Stimulated activated CD4-positive, alpha-beta T cell treated with anti-CD3 and anti-CD28 coated beads, Interleukin-12 subunit alpha, Interleukin-12 subunit beta, amount 100 ng/mL, for 24 hours (primary cell): ENCODE results near the gene ARMH4.

Experiments used
- DNase-seq, 2 experiments: peaks; one replicate each; pipeline ENCODE4 v3.0.0-alpha.2; 2020; ENCODE audit warnings: low read depth in 2 of 2

Gene ARMH4

DNA sequence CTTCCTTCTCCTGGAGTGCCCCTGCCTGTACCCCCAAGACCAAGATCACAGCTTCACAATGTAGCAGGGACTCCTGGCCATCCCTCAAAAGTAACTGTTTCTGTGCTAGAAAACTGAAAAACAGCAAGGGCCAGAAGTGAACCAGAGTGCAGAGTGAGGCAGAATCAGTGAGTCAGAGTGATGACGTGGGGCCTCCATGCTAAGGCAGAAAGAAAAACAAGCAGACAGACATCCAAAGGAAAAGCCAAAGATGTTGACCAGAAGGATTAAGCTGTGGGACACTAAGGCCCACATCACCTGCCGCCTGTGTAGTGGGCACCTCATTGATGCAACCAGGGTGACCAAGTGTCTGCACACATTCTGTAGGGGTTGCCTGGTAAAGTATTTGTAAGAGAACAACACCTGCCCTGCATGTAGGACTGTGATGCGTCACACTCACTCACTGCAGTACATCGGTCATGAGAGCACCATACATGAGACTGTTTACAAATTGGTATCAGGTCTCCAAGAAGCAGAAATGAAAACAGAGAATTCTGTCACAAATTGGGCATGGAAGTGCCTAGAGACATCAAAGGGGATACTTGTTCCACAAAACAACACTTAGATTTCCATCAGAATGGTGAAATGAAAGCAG lies 51.2 kb downstream of the ARMH4 start:
- DNase-seq = no peak

DNA sequence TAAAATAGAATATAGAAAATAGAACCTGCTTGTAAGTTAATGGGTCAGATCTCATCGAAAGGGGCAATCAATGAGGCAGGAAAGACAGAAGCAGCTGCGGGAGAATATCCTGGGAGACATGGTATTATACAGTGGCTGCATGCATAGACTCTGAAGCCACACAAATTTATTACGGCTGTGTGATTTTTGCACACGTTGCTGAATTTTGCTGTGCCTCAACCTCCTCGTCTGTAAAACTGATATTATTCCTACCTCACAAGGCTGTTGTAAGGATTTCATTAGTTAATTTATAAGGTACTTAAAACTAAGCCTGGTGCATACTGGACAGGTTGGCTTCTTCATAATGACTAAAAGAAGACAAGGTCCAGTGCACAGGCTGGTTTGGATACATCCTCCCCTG lies 52.3 kb downstream of the ARMH4 start:
- DNase-seq = no peak

DNA sequence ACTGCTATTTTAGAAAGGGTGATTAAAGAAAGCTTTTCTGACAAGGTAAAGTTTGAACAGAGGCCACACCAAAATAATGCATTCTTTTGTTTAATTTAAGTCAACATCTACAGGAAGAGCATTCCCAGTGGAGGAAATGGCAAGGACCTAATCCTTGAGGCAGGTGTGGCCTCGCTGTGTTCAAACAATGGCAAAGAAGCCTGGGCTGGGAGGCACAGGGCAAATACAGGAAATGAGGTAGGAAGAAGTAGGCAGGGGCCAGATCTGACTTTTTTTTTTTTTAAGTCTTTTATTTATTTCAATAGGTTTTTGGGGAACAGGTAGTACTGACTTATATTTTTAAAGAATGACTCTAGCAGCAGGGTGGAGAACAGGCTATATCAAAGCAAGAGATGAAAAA lies 53.5 kb downstream of the ARMH4 start:
- DNase-seq = no peak

DNA sequence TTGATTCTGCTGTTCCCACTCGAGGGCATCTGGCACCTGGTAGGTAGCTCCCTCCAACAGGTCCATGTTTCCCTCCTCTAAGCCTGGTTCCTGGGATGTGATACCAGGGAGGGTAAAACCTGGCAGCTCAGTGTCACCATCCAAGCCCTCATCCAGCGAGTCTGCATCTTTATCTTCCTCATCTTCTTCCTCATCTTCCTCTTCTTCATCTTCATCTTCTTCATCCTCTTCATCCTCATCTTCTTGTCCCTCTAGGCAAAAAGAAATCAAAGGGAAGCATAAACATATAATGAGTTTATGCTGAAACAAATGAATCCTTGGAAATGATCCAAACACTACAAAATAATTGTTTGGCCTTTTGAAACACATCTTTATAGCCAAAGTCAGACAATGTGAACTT lies 55.3 kb downstream of the ARMH4 start:
- no peak for DNase-seq

DNA sequence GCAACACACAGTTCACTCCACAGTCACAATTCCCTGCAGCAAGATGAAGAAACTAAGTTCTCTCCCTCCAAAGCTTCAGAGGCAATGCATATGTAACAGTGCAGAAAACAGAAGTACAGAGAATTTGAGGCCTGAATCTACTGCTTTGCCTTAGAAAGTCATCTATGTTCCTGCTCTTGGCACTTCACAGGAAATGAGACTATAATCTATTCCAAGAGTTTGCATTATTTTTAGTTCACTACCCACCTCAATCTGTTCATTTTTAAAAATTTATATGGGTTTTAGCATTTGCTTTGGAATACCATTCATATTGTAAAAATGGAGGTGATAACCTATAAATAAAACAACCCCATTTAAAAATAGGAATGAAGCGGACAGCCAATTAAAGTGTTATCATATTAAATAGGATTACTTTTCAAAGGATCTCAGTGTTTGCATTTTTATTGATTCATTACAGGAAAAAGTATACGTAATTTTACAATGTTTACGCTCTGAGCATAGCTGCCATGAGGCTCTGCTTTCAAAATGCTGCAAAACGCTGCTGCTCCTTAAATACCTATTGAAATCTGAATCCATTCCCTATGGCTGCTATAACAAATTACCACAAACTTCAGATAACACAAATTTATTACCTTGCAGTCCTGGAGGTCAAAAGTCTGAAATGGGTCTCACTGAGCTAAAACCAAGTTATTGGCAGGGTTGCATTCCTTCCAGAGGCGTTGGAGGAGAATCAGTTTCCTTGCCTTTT lies 60.0 kb downstream of the ARMH4 start:
- DNase-seq = no peak

DNA sequence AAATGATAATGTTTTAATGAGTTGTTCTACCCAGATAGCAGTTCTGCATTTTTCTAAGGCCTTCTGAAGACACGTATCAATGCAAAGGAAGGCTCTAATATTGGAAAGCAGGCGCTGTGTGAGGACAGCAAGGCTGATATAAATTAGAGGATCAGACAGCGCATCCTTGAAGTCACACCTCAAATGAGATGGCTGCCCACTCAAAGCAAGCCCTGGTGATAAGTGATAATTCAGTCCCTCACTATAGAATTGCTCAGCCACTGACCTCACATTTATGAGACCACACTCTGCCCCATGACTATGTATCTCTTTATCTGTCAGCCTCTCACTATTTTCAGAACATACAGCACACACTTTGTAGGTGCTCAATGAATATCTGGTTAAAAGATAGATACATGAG lies 62.4 kb downstream of the ARMH4 start:
- DNase-seq = no peak

DNA sequence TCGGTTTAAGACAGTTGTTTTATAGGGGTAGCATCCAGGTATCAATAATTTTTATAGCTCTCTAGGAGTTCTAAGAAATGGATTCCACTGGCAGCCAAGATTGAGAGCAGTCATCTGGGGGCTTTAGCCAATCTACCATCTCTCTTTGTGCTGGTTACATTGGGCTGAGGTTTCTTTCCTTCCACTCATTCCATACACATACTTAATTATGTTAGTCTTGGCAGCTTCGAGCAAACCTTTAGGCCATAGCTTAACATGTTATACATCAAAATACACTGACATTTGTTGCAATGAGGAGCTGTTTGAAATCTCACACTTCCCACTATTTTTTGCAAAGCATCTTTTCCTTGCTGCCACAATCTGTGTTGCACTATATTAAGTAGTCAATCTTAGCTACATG lies 63.1 kb downstream of the ARMH4 start:
- DNase-seq = no peak

DNA sequence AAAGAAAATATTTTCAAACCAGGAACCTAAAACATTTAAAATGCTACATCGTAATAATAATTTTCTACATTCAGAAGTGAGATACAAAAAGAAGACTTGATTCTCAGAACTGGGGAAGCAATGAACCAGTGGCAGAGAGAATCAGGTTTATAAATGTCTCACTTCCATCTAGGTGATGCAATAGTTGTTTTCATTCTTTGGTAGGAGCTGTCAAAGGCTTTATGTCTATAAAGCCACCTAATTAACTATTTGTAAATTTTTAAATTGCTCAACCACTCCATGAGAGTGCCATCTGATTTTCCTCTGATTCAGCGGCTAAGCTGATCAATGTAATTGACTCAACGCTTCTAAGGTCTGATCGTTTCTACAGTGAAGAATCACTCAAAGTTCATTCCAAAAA lies 66.1 kb downstream of the ARMH4 start:
- no peak for DNase-seq

DNA sequence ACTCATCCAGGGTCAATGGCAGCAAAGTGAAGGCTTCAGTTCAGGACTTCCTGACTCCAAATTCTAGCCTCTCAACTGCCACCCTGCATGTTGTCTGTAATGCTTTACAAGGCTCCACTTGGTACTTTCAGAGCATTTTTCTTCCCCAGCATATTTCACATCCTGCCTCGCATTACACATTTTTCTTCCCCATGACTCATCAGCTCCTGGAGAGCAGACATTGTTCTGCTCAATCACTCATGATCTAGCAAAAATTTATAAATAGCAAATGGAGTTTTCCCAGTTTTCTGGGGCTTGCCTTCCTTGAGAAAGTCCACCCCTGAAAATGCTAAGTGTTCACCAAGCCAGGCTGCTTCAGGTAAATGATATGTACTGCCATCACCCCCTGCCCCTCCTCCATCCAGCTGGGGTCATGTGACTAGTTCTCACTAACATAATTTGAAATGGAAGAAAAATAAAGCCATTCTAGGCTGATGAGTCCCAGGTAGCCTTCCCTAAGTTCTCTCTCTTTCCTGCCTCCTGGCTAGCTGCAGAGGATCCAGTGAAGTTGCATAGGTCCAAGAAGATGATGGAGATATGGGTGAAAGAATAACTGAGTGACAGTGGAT lies 69.4 kb downstream of the ARMH4 start:
- no peak for DNase-seq

DNA sequence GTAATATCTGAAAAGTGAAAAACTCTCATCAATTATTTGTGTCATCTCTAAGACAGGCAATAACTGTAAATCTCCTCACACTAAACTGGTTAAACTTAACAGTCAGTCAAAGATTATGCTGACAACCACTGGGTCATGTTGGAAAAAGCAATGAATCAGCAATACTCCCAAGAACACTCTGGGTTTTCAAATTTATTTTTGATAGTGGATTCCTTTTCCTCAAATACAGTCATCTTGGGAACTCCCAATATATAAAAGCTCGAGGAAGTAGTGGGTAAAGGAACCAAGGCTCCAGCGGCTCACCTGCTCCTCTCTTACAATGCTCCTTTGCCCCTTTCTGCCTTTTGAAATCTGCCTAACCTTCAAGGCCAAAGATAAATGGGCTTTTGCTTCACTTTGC lies 70.0 kb downstream of the ARMH4 start:
- DNase-seq = no peak

DNA sequence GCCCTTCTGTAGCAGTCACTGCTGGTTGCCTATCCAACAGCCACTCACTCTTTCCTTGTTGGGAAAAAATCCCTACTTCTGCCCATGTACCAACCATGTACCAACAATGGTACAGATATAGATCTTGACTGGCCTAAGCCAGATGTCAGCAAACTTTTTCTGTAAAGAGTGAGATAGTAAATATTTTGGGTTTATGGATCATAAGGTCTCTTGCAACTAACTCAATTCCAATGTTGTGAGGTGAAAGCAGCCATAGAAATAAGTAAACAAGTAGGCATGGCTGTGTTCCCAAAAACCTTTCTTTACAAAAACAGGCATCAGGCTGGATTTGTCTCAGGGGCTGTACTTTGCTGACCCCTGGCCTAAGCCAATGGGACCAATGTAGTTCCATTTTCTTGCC lies 73.5 kb downstream of the ARMH4 start:
- DNase-seq = no peak

DNA sequence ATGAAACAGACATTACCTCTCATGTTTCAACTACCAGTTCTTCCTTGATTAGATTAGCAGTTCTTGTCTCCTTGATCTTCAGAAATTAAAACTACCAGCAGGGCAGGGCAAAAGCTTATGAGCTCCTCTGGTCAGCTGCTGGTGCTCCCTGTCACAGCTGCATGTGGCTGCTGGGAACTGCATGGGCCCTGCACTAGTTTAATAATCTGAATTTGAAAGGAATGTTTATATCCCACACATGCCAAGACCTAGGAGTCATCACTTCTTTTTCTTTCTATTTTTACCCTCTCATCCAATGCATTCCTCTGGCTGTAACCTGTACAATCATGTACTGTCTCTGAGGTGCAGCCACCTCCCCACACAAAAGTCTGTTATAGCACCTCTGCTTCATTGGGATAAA lies 73.9 kb downstream of the ARMH4 start:
- DNase-seq = no peak

DNA sequence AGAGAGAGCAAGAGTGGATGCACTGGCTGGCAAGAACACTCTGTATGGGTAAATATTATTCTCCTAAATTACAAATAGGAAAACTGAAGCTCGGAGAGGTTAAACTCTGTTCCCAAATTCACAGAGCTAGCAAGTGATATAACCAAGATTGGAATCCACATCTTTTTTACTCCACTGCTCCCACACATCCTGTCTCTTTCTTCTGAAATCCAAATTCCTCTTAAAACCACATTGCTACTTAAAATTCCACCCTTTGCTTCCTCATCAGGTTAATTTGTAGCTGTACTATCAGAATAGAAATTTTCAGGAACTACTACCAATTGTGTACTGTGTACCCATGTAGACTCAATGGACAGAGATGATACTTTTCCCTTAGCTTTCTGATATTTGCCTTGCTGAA lies 74.4 kb downstream of the ARMH4 start:
- no peak for DNase-seq

DNA sequence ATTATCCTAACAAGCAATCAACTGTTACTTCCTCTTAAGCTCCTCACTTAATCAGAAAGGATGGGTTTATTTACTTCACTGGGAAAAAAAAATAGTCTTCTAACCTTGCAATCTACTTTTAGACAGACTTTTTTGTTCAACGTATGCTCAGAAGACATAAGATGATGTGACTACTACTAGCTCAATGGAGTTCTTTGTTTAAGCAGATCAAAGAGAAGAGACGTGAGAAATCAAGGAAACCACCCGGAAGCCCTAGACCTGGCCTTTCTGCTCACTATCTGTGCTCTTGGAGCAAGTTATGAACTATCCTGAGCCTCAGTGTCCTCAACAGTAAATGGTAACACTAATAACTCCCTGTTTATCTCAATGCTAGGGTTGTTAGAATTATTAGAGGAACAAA lies 78.5 kb downstream of the ARMH4 start:
- DNase-seq = no peak

DNA sequence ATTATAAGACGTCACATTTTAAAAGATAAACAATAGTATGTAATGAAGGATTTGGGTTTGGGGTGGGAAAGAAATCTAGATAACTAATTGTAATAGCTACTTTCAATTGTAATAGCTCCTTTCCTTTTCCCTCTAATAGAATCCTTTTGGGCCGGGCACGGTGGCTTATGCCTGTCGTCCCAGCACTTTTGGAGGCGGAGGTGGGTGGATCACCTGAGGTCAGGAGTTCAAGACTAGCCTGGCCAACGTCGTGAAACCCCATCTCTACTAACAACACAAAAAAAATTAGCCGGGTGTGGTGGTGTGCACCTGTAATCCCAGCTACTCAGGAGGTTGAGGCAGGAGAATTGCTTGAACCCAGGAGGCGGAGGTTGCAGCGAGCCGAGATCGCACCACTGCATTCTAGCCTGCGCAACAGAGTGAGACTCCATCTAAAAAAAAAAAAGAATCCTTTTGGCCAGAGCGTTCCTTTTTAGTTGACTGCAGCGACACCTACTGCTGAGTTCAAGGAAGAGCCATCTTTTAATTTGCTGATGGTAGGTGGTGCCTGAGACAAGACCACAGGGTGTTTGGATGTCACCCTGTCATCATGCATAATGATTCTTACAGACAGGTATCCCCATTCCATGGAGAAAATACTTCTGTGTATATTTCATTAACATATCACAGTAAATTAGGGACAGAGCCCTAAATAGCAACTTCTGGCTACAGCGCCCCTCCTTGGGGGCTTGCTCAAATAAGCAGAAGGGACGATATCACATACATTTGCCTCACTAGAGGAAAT lies 79.5 kb downstream of the ARMH4 start:
- DNase-seq = peak; percentile 2 to 32

DNA sequence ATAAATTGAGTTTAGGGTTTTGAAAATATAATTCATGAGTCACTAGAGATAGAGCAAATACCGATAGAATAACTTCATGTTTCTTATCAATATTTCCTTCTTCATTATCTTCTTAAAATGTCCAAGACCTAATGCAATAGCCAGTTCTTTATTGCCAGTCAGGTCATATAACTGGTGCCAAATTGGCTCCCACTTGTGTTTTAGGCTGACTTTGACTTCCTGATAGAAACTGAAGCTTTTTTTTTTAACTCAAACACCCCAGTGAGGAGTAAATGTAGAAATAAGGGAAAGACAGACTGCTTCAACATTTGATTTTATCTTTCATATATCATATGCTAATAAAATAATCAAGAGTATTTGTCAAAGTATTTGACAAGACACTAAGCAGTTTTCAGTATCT lies 80.7 kb downstream of the ARMH4 start:
- no peak for DNase-seq

DNA sequence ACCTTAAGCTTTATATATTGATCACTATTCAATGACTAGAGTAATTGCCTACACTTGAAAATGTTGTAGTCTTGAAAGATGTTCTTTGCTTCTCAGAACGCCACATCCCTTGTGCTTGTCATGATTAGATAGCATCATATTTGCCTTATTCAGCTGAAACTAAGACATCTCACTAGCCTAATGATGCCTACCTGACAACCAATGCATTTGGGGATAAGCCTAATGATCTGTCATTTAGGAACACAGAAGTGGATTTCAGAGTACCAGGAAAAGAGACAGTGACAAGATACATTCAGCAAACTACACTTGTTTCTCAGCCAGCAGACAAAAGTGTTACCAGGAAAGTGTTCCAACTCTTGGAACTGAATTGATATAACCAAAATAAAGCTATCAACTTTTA lies 83.7 kb downstream of the ARMH4 start:
- DNase-seq = no peak

DNA sequence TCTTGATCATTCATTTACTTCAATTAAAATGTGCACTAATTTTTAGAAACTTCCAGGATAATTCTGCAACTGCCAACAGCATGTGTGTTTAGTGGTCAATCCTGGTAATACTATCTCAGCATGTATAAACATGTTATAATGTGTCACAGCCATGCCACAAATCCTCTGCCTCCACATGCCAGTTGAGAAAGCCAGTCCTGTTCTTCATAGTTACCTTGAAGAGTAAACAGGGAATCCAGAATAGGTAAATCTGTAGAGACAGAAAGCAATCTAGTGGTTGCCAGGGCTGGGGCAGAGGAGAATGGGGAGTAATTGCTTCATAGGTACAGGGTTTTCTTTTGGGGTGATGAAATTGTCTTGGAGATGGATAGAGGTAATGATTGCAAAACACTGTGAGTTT lies 85.9 kb downstream of the ARMH4 start:
- no peak for DNase-seq

DNA sequence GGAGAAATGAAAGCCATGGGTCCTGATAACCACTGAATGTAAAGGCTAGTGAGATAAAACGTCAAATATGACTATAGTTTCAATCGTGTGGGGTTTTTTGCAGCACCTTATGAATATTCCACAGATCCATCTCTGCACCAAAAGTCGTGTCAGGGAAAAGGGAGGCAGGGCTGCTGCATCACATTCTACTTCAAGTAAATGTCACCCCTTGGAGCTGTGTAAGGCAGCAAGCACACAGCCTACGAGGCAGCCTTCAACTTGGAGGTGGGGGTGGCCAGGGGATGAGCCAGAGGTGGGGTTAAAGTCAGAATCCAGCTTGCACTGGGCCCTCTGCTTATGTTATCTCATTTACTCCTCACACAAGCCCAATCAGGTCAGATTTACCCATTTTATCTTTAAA lies 90.4 kb downstream of the ARMH4 start:
- no peak for DNase-seq

DNA sequence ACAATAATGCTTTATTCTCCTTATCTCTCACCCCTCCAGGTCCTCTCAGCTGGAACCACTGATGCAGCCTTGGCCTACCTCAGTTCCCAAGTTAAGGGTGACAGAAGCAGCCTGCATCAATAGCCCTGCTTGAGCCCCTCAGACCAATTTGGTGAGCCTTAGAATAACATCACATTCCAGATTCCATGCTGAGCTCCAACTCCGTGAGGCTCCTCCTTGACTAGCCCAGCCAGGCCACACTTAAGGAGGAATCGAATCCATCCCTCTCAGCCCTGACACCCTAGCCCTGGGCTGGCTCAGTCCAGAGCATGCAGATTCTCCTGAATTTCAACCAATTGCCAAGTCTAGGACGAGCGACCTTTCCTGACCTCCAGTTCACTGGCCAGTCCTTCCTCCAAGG lies 91.1 kb downstream of the ARMH4 start:
- no peak for DNase-seq

DNA sequence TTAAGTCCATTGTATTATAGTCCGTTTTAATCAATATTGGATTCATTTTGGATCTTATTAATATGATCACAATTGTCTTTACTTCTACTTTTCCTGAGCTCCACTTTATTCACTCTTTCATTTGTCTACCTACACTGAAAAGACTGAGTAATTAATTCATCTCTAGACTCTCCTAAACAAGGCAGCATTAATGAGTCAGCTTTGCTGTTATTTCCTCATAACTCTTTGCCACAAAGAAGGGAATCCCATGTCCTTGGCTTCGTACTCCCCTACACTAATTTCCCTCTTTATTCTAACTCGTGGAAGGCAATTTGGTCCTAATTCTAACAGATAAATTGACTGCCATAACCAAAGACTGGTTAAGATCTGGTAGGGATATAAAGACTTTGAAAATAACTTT lies 91.9 kb downstream of the ARMH4 start:
- DNase-seq = no peak

DNA sequence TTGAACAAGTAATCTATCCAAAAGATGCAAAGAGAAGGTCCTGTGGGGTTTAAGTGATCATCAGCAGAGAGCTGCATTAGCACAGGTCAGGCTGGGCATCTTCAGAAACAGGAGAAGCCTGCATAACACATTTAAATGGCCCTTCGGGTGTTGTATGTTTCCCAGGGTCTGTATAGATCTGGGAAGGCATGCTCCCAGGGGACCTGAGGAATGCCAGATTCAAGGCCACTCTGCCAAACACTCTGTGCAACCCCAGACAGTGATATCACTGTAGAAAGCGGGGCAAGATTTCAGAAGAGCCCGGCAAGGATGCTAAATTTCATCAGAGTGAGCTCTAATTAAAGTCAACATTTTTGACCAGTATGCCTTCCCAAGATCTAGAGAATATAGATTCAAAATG lies 92.9 kb downstream of the ARMH4 start:
- DNase-seq = no peak
